Tibial artery (tissue), 4 donors: ENCODE data around the gene VPS54.

Experiments
- DNase-seq, 2 donors: peaks; one replicate each; pipeline ENCODE4 v3.0.0-alpha.2; 2019
- H3K27ac ChIP-seq, 2 donors: fragments of 200-600 bp; sonication (generic) in 1 of 2; 1 replicate in 1 of 2; 2 replicates in 1 of 2; pipeline ENCODE4 v1.5.1; 2018 to 2019; ENCODE audit warnings: mild to moderate bottlenecking in 1 of 2
- H3K27me3 ChIP-seq, 2 donors: fragments of 200-600 bp; sonication (generic) in 1 of 2; one replicate each; pipeline versions ENCODE4 v1.5.1 to v1.6.0; 2016 to 2019
- H3K36me3 ChIP-seq, 3 donors: fragments of 200-600 bp; sonication (generic) in 2 of 3; one replicate each; pipeline ENCODE4 v1.5.1; 2016 to 2019; ENCODE audit warnings: mild to moderate bottlenecking in 2 of 3
- H3K4me1 ChIP-seq, 4 donors: fragments of 200-600 bp; sonication (generic) in 2 of 4; 1 replicate in 3 of 4; 2 replicates in 1 of 4; pipeline ENCODE4 v1.5.1; 2016 to 2019
- H3K4me3 ChIP-seq, 2 donors: fragments of 200-600 bp; sonication (generic) in 1 of 2; 1 replicate in 1 of 2; 2 replicates in 1 of 2; pipeline ENCODE4 v1.5.1; 2018 to 2019; ENCODE audit warnings: mild to moderate bottlenecking in 2 of 2
- H3K9me3 ChIP-seq, 3 donors: fragments of 200-600 bp; sonication (generic) in 1 of 3; one replicate each; pipeline ENCODE4 v1.5.1; 2016 to 2019
- intact Hi-C: fragments of 100-400 bp; cut with DNase I; formaldehyde crosslinking; loops from one replicate; pipeline ENCODE4 v1.15.0; 2023; ENCODE audit warnings: low total_unique reads
- TF ChIP-seq, protein P1 (sequence below), 2 experiments: fragments of 200-600 bp in 1 of 2; fragments of 450-650 bp in 1 of 2; IDR thresholded peaks; one replicate each; pipeline ENCODE4 v1.5.1; 2017 to 2019; ENCODE audit warnings: antibody characterized with exemption in 2 of 2, mild to moderate bottlenecking in 1 of 2, moderate library complexity in 1 of 2

Gene VPS54

DNA sequence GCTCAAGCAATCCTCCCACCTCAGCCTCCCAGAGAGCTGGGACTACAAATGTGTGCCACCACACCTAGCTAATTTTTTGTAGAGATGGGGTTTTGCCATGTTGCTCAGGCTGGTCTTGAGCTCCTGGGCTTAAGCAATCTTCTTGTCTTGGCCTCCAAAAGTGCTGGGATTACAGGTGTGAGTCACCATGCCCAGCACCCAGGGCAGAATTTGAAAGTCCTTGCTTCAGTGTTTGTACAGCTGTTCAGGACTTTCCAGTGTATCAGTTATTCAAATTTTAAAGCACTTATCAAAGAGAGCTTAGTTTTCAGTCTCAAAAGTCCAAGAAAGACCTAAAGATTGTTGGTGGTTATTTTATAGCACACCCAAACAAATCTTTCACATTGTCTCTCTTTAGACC lies 43.6 kb upstream of the VPS54 start:
- no peaks in the 10 kb centered on the region for H3K36me3 ChIP-seq
- TF ChIP-seq, protein P1, sequence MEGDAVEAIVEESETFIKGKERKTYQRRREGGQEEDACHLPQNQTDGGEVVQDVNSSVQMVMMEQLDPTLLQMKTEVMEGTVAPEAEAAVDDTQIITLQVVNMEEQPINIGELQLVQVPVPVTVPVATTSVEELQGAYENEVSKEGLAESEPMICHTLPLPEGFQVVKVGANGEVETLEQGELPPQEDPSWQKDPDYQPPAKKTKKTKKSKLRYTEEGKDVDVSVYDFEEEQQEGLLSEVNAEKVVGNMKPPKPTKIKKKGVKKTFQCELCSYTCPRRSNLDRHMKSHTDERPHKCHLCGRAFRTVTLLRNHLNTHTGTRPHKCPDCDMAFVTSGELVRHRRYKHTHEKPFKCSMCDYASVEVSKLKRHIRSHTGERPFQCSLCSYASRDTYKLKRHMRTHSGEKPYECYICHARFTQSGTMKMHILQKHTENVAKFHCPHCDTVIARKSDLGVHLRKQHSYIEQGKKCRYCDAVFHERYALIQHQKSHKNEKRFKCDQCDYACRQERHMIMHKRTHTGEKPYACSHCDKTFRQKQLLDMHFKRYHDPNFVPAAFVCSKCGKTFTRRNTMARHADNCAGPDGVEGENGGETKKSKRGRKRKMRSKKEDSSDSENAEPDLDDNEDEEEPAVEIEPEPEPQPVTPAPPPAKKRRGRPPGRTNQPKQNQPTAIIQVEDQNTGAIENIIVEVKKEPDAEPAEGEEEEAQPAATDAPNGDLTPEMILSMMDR (IDR thresholded peaks at IDR 0.05): no peak
- H3K9me3 ChIP-seq: no peaks in the 10 kb centered on the region
- no peak for DNase-seq
- H3K27me3 ChIP-seq: no peaks in the 10 kb centered on the region
- H3K27ac ChIP-seq: no peak overlapping the region
- no peak overlapping the region for H3K4me3 ChIP-seq
- intact Hi-C loops: no loop called here
- H3K4me1 ChIP-seq: peaks cover 0 to 12% (median 0%) of the 10 kb centered on the region in 4 donors

DNA sequence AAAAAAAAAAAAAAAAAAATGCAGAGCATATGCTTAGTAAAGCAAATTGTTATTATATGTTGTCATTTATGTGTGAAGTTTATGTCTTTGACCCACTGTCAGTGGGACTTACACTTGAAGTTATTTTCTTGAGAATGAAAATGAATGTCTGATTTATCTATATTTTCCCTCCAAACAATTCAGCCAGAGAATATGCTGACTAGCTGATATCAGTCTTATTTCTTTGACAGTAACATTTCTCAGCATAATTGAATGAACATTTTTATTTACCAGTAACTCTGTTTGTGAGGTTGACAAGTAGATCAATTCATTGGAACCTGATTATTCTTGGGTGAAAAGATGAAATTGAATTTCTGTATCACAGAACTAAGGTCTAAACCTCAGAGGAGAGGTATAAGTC lies 40.0 kb upstream of the VPS54 start:
- no peak overlapping the region for H3K27ac ChIP-seq
- H3K4me1 ChIP-seq: peaks cover 0 to 5% (median 0%) of the 10 kb centered on the region in 4 donors
- no peaks in the 10 kb centered on the region for H3K9me3 ChIP-seq
- no peak overlapping the region for H3K4me3 ChIP-seq
- H3K36me3 ChIP-seq: no peaks in the 10 kb centered on the region
- H3K27me3 ChIP-seq: no peaks in the 10 kb centered on the region
- no peak for DNase-seq
- intact Hi-C loops: loop anchor here (10.0 kb wide), 1 partner anchor 826 kb away; no protein-coding TSS in a partner anchor
- TF ChIP-seq, protein P1 (IDR thresholded peaks at IDR 0.05): no peak

DNA sequence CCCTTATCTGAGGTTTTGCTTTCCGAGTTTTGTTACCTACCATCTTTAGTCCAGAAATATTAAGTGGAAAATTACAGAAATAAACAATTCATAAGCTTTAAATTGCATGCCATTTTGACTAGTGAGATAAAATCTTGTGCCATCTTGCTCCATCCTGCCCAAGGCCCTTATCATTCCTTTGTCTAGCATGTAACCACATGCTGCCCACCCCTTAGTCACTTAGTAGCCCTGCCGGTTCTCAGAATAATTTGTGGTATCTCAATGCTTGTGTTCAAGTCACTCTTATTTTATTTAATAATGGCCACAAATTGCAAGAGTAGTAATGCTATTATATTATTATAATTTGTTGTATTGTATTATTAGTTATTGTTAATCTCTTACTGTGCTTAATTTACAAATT lies 36.8 kb upstream of the VPS54 start:
- Histone ChIP-seq H3K36me3 (no peaks in the 10 kb centered on the region), H3K9me3 (no peaks in the 10 kb centered on the region), H3K4me1 (no peaks in the 10 kb centered on the region), H3K27ac (no peak overlapping the region), H3K27me3 (no peaks in the 10 kb centered on the region), H3K4me3 (no peak overlapping the region)
- TF ChIP-seq, protein P1 (IDR thresholded peaks at IDR 0.05): no peak
- no peak for DNase-seq
- intact Hi-C loops: loop anchor here (10.0 kb wide), 1 partner anchor 829 kb away; no protein-coding TSS in a partner anchor

DNA sequence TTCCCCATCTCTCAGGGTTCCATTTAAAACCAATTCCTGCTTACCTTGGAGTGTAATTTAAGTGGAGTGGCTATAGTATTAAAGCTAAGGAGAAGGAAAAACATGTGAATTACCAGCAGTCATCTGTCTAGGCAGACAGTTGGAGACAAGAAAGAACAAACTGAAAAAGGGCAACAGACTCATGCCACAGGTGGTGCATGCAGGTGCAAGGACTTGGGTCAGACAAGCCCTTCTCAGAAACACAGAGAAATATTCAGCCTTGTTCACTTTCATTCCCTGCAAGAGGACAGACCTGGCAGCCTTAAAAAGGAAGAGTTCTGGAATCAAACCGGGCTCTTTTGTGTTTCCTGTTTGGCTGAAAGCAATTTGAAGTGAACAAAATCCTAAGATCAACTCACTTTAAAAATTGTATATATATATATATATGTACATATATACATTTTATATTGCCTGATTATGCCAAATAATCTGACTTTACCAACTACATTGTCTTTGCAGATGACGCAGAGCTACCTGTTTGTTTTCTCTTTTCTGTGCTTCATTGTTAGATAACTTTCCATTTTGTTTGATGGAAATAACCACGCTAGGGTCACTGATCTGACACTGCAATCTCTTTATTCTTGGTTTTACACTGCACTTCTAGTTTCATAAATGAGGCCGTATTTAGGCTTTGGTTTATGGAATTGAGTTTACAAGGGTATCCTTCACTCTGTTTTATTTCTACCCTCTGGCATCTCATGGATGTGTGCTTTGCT lies 35.1 kb upstream of the VPS54 start:
- intact Hi-C loops: loop anchor here (5.0 to 10.0 kb wide), 3 partner anchors 258 to 830 kb away; no protein-coding TSS in a partner anchor
- no peak for DNase-seq

DNA sequence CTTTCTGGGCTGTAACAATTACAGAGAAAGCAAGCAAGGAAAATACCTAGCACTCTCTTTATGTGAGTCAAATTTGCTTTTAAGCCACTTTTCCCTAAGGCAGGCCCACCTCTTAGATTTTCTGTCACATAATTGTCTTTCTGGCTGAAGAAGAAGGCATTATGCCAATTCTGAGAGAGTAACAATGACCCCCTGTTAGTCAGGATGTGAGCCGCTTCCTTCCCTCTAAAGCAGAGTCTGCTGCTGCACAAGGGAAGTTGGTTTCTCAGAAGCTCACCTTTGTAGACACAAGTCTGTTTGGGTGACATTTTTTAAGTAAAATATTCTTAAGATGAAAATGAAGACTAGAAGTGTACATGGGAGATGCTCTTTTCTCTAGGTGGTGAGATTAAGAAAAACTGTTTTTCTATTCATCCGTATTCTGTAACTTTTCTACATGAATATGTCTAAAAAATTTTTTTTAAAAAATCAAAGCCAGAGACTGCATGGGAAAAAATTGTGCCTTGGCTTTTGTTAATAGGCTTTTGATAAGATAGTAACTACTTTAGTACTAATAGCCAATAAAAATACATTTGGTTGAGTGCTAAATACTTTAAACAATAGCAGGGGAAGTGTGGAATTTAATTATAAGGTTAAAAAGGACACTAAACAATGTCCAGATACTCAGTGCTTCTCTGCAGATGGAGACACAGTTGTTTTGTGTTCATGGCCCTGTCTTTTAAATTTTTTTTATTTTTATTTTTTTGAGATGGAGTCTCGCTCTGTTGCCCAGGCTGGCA lies 33.4 kb upstream of the VPS54 start:
- peaks cover 0 to 3% (median 2%) of the 10 kb centered on the region in 4 donors for H3K4me1 ChIP-seq
- H3K27ac ChIP-seq: no peak overlapping the region
- TF ChIP-seq, protein P1 (IDR thresholded peaks at IDR 0.05): no peak
- intact Hi-C loops: loop anchor here (5.0 to 10.0 kb wide), 3 partner anchors 260 to 832 kb away; no protein-coding TSS in a partner anchor
- H3K4me3 ChIP-seq: no peak overlapping the region
- H3K27me3 ChIP-seq: no peaks in the 10 kb centered on the region
- H3K36me3 ChIP-seq: no peaks in the 10 kb centered on the region
- H3K9me3 ChIP-seq: no peaks in the 10 kb centered on the region
- DNase-seq: no peak

More for the DNA sequence above, 35.1 kb upstream of the VPS54 start:
- H3K4me1 ChIP-seq: peaks cover 0 to 3% (median 1%) of the 10 kb centered on the region in 4 donors
- no peak overlapping the region for H3K27ac ChIP-seq
- TF ChIP-seq, protein P1 (IDR thresholded peaks at IDR 0.05): no peak
- no peak overlapping the region for H3K4me3 ChIP-seq
- H3K36me3 ChIP-seq: no peaks in the 10 kb centered on the region
- H3K27me3 ChIP-seq: no peaks in the 10 kb centered on the region
- H3K9me3 ChIP-seq: no peaks in the 10 kb centered on the region
